GM18505 (cell line): Measurements from ENCODE around the gene SAMD10.
"Not testable (repeated sequence)": the region's sequence is repeated elsewhere in the genome, so short reads cannot be mapped to it uniquely, and the experiment has no call there.

Source experiments
- ATAC-seq: cut with Tn5 transposase; IDR thresholded peaks from one replicate; pipeline ENCODE4 v1.9.1; 2021; ENCODE audit not compliant: unreplicated experiment
- POLR2A ChIP-seq: IDR thresholded peaks from 4 replicates; pipeline ENCODE4 v1.6.1; 2011; ENCODE audit warnings: borderline replicate concordance; ENCODE audit not compliant: insufficient read depth, insufficient read length; ENCODE audit errors: extremely low read depth

The SAMD10 gene

DNA sequence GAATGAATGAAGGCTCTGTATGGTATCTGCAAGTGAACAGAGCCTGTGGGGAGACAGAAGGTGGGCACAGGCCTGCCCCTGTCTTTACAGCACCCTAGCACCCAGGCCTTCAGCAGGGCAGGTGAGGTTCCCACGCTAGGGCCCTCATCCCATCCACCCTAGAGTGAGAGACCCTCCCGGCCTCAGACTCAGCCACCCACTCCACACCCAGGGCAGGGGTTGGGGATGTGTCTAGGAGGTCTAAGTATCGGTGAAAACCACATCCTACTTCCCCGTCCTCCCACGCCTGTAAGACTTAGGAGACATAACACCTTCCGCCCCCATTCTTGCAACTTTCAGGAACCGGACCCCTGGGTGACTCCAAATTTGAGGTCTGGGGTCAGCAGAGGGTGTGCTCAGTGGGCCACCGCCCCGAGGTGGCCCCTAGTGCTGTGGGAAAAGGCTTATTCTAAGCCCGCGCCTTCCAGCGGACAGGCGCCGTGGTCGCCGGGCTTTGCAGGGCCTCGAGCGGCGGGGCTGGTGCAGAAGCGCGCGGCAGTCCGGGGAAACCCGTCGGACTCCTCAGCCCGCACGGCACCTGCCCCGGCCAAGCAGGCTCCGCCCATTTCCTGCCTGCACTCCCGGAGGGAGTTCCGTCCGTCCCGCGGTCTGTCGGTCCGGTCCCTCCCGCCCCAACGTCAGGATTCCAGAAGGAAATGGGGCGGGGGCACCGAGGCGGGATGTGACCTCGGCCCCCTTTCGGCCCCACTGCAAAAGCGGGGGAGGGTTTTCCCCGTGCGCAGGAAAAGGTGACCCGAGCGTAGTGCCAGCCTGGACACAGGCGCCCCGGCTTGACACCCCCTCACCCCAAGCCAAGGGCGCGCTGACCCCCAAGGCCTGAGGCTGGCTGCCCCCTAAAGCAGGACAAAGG lies 868 bp downstream of the SAMD10 start:
- TF ChIP-seq POLR2A: peak; percentile 54
- ATAC-seq: no peak

DNA sequence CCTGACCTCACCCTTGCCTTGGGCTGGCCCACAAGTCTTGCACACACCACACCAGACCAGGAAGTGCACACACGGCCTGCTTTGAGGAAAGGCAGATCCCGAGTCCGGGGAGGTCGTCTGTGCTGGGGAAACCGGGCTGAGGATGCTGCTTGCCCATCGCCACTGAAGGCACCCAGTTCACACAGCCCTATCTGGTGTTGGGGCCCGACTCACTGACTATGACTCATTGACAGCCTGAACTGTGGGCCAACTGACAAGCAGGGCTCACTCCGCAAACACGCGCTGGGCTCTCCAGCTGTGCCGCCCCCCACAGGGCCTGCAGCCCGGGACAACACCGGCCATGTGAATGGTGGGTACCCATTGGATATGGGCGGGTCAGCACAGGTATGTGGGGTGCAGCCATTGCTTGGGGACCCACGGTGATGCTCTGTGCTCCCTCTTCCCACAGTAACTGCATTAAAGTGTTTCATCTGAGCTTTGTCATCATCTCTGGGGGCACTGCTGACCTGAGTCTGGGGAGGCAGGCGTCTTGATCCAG lies 1.6 kb downstream of the SAMD10 start:
- TF ChIP-seq POLR2A: peak; percentile 40
- no peak for ATAC-seq

DNA sequence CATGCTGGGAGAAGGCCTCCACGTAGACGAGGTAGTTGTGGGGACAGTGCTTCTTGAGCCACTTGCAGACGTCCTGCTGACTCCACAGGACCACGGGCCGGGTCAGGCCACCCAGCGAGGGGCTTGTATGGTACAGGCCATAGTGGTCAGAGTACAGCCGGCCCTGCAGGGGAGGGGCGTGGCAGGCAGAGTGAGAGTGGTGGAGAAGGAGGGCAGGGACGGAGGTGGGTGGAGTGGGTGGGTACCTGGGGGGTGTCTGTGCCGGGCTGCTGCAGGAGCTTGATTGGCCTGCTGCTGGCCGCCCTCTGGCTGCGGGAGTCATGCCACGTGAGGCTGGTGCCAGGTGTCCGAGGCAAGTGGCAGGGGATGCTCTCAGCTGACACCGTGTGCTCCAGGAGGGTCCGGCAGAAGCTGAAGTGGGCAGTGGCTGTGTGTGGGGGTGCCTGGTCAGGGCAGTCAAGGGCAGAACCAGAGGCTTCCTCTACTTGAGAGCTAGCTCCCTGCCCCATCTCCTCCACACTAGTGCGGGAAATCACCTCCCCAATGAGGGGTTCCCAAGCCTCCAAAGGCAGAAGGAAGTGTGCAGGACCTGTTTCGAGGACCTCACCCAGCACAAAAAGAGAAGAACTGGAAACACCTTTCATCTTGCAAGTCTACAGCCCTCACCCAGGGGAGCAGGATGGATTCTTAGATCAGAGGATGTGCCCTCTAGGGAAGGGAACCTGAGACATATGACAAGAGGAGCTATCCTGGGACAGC lies 2.3 kb downstream of the SAMD10 start:
- no peak for ATAC-seq
- TF ChIP-seq POLR2A: no peak

DNA sequence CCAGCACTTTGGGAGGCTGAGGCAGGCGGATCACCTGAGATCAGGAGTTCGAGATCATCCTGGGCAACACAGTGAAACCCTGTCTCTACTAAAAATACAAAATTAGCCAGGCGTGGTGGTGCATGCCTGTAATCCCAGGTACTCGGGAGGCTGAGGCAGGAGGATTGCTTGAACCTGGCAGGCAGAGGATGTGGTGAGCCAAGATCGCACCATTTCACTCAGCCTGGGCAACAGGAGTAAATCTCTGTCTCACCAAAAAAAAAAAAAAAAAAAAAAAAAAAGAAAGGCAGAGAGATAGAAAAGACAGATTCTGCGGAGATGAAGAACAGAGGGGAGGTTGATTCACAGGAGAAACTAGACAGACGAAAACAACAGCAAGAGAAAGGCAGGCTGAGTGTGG lies 2.9 kb downstream of the SAMD10 start:
- not testable (repeated sequence) for ATAC-seq

DNA sequence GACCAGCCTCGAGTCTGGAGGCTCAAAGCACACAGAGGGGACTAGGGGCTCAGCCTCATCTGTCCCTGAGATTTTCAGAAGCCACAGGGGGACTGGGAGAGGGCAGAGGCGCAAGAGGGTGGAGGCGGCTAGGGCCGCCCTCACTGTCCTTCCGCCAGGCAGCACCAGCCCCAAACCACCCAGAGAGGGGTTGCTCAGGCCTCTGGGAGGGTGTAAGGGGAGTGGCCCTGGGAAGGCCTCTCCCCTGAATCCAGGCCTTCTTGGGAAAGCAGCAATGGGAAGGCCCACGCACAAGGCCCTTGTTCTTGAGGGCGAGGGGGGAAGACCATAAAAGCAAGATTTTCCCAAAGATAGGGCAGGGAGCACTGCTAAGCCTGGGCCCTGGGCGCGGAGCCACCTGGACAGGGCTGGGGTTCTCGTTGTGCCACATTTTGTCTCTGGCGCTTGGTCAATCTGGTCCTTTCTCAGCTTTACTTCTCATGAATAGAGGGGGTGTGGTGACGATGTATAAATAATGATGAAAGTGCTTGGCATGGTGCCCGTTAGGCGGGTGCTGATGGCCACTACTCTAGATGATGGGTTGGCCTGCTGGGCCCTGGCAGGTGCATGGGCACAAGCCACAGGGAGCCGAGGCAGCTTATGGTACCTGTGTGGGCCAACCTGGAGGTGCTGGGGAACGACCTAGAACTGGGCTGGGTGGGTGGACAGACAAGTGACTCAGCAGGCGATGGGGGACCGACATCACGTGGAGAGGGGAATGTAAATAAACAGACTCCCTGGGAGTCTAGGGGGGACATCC lies 4.8 kb downstream of the SAMD10 start:
- no peak for TF ChIP-seq POLR2A
- ATAC-seq: no peak

DNA sequence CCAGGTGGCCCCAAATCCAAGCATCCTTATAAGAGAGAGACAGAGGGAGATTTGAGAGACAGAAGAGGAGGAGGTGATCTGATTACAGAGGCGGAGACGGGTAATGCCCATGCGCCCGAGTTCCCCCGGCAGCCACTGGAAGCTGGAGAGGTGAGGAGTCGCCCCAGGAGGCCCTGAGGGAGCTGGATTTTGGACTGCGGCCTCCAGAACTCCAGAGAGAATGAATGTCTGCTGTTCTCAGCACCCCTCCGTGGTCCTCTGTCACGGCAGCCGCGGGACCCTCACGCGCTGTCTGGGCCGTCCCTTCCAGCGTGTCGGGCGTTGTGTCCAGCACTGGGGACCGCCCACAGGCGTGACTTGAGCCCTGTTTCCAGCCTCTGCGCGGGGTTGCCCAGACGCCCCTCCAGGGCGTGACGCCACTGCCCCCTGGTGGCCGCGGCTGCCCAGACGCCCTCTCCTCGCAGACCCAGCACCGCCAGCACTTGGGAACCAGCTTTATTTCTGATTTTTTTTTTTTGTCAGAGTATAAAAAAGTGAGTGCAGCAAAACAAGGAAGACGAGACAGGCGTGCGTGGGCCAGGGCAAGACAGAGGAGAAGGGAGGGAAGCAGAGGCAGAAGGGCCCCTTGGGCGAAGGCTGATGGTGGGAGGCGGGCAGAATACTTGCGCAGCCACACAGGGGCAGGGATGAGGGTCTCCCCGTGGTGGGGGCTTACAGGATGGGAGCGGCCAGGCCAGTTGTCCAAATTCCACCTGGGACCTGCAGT lies 5.6 kb downstream of the SAMD10 start:
- TF ChIP-seq POLR2A: no peak
- ATAC-seq: peak; percentile 37

DNA sequence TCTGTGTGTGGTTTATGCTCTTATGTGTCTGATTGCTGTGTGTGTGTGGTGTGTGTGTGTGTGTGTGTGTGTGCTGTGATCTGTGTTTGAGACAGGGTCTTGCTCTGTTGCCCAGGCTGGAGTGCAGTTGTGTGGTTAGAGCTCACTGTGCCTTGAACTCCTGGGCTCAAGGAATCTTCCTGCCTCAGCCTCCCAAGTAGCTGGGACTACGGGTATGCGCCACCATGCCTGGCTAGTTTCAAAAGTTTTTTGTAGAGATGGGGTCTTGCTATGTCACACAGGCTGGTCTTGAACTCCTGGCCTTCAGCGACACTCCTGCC lies 6.3 kb downstream of the SAMD10 start:
- TF ChIP-seq POLR2A: no peak
- no peak for ATAC-seq

DNA sequence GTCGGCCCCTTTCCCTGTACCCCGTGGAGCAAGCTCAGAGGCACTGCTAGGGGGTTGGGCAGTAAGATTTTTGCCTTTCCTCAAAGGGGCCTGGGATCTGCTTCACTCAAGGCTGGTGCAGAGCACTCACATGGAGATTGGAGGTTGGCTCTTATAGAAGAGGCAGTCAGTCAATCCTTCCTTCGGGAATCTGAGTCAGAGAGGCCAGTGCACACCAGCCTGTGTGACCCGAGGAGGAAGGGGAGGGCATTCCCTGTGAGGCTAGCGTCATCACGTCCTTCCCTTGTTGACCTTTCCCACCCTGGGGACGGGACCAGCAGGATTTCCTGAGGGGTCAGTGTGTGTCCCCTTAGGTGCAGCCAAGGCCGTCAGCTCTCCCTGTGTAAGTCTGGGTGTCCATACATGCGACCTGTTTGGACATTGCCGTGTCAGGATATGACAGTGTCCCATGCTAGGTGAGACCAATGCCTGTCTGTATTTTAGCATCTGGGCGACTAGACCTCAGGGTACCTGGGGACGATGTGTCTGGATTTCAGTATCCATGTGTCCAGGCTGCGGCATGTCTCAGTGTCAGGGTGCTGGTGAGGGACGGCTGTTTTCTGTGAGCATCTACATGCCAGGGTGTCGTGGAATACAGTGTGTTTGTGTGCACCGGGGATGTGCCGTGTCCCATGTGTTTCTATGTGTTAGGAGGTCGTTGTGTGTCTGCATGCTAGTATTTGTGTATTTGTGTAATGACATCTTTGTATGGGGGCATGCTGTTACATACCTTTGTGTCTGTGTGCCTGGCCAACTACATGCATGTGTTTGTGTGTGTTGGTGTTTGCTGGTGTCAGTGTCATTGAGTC lies 6.9 kb downstream of the SAMD10 start:
- ATAC-seq: no peak

DNA sequence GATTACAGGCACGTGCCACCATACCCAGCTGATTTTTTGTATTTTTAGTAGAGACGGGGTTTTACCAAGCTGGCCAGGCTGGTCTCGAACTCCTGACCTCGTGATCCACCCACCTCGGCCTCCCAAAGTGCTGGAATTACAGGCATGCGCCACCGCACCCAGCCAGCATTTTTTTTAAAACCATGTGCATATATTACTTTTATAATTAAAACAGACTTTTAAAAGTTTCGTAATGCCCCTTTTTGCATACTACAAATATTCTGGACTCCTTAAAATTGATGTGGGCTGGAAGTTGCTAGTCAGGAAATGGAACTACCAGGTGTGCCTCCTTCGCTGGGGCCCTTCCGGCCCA lies 7.5 kb downstream of the SAMD10 start:
- not testable (repeated sequence) for ATAC-seq

More for the DNA sequence above, 6.9 kb downstream of the SAMD10 start:
- peak; percentile 12 for TF ChIP-seq POLR2A

DNA sequence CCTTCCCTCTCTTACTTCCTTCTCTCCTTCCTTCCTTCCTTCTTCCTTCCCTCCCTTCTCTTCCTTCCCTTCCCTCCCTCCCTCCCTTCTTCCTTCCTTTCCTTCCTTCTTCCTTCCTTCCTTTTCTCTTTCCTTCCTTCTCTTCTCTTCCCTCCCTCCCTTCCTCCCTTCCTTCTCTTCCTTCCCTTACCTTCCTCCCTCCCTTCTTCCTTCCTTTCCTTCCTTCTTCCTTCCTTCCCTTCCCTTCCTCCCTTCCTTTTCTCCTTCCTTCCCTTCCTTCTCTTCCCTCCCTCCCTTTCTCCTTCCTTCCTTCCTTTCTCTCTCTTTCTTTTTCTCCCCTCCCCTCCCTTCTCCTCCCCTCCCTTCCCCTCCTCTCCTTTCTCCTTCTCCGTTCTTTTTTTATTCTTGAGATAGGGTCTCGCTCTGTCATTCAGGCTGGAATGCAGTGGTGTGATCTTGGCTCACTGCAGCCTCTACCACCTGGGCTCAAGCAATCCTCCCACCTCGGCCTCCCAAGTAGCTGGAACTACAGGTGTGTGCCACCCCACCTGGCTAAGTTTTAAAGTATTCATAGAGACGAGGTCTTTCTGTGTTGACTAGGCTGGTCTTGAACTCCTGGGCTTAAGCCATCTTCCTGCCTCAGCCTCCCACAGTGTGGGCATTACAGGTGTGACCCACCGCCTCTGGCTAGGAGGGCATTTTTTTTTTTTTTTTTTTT lies 8.6 kb downstream of the SAMD10 start:
- TF ChIP-seq POLR2A: no peak

DNA sequence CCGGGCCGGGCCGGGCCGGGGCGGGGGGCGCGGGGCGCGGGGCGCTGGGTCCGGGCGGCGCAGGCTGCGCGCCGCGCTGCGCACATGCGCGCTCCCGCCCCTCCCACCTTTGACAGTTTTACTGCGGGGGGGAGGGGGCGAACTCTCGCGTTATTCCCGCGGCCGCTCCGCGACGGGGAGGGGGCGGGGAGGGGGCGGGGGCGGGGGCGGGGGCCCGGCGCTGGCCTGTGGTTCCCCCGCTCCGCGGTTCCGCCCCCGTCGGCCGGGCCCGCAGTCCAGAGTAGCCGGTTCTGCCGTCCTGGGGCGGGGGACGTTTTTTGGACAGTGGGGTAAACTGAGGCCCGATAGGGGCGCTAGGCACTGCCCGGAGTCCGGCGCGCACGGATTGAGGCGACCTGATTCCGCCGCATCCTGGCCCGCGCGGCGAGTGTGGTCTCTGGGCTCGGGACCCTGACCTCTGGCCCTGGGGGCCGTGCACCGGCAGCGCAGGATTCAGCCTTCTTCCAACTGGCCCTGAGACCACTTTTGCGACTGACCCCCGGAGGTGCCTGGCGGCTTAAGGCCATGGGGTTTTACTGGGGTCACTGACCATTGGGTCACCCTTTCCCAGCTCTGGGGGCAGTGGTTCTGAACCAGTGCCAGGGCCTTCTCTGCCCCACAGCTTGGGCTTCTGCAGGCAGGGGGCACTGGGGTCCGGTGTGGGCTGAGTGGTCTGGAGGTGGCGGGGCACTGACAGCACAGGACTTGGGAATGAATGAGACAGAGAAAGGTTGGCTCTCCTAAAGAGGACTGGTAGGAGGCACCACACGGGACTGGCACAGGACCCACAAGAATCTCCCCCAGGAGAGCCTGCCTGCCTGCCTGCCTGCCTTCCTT lies 9.4 kb downstream of the SAMD10 start, which contains the start of gene ZNF512B:
Gene ZNF512B (minus strand): TSS at position 93 of the 876 bp plus-strand sequence. CDS start 1,980 bp downstream, outside the sequence.
- no peak for TF ChIP-seq POLR2A
- ATAC-seq: no peak

More for the DNA sequence above, 8.6 kb downstream of the SAMD10 start:
- ATAC-seq: no peak
